HepG2 (cell line): ENCODE measurements around the gene ANO9. TPM values are rescaled to one million over a fixed set of nuclear protein-coding genes. Genes with fewer than 3 reads are reported as not detected.

Experiments
- HCFC1 ChIP-seq: fragments of 150-350 bp; IDR thresholded peaks from 2 replicates; pipeline ENCODE4 v1.6.1; 2014; ENCODE audit warnings: low read depth, low read length
- NFRKB ChIP-seq: fragments of 450-650 bp; IDR thresholded peaks from 2 replicates; pipeline ENCODE4 v1.6.1; 2017
- POLR2G ChIP-seq: fragments of 200-400 bp; formaldehyde crosslinking; IDR thresholded peaks from 2 replicates; pipeline ENCODE4 v1.6.1; 2018; ENCODE audit warnings: mild to moderate bottlenecking, low read depth, low read length, moderate library complexity
- SMYD3 ChIP-seq: sonication (generic); formaldehyde crosslinking; IDR thresholded peaks from 2 replicates; pipeline ENCODE4 v1.8.1; 2023; ENCODE audit warnings: mild to moderate bottlenecking, missing genetic modification reagents
- ZBTB44 ChIP-seq: sonication (generic); formaldehyde crosslinking; IDR thresholded peaks from 2 replicates; pipeline ENCODE4 v1.4.0; 2020; ENCODE audit warnings: missing genetic modification reagents
- ZFAT ChIP-seq: sonication (generic); formaldehyde crosslinking; conservative IDR thresholded peaks from 2 replicates; pipeline ENCODE4 v1.8.1; 2023; ENCODE audit warnings: missing genetic modification reagents, inconsistent platforms
- ZFP1 ChIP-seq: IDR thresholded peaks from 2 replicates; pipeline ENCODE4 v1.6.1; 2016
- polyA plus RNA-seq, 8 experiments: library from polyadenylated mRNA; depleted of rRNA in 3 of 8; stranded (reverse) in 7 of 8; unstranded in 1 of 8; fragments of >200 nt; fragmentation: Illumina TruSeq in 4 of 8; extraction: Trizol in 4 of 8; gene quantifications; 2 replicates each; pipeline versions ENCODE4 v1.2.1 to v1.2.3, GENCODE V29; 2011 to 2016; ENCODE audit warnings: low read depth in 4 of 8, missing spikeins in 1 of 8, mixed read lengths in 1 of 8; ENCODE audit not compliant: insufficient read depth in 1 of 8
- total RNA-seq, 5 experiments: library from RNA; depleted of rRNA; stranded (reverse); fragments of >200 nt; fragmentation: Illumina TruSeq; extraction: Trizol; gene quantifications; 2 replicates each; pipeline ENCODE4 v1.2.3, GENCODE V29; 2016; ENCODE audit warnings: low read depth in 1 of 5
- TF ChIP-seq, protein P1 (sequence below): sonication (generic); formaldehyde crosslinking; IDR thresholded peaks from 2 replicates; pipeline ENCODE4 v1.9.0; 2021; ENCODE audit warnings: missing genetic modification reagents, borderline replicate concordance
- TF ChIP-seq, protein P2 (sequence below): sonication (generic); formaldehyde crosslinking; IDR thresholded peaks from 2 replicates; pipeline ENCODE4 v1.8.1; 2023; ENCODE audit warnings: mild to moderate bottlenecking, missing genetic modification reagents

The ANO9 gene
- total and polyA plus RNA-seq, 2 of the 13 experiments (the other 11 are each of a cell fraction or from before 2014, with no cell fraction given): 8.9 to 14.3 TPM

DNA sequence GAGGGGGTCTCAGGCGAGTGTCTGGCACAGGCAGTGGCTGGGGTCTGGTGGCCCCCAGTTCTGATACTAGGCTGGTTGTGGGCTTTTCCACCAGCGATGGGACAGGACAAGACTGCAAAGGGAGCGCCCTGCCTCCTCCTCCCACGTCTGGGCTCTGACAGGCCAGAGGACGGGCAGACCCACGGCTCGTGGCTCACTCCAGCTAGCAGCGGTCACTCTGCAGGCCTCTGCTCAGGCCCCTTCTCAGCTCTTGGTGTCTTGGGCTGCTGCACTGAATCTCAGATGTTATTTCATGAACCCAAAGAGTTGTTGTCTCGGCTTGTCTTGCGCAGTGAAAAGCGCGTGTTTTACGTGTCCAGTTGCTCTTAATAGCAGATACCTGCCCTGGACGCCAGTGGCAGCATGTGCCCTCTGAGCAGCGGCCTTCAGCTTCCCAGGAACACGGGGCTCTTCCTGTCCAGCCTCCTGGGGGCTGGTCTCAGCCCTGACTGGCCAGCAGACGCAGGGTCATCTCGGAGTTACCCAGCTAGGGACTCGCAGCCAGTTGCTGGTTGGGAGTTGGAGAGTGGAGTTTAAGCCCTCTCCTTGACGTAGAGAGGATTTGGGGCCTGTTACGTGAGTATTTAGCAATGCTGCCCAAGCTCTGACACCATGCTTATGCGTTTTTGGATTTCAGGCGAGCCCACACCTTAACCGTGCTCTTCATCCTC lies 17.9 kb upstream of the ANO9 start (continued):
- TF ChIP-seq, protein P1, sequence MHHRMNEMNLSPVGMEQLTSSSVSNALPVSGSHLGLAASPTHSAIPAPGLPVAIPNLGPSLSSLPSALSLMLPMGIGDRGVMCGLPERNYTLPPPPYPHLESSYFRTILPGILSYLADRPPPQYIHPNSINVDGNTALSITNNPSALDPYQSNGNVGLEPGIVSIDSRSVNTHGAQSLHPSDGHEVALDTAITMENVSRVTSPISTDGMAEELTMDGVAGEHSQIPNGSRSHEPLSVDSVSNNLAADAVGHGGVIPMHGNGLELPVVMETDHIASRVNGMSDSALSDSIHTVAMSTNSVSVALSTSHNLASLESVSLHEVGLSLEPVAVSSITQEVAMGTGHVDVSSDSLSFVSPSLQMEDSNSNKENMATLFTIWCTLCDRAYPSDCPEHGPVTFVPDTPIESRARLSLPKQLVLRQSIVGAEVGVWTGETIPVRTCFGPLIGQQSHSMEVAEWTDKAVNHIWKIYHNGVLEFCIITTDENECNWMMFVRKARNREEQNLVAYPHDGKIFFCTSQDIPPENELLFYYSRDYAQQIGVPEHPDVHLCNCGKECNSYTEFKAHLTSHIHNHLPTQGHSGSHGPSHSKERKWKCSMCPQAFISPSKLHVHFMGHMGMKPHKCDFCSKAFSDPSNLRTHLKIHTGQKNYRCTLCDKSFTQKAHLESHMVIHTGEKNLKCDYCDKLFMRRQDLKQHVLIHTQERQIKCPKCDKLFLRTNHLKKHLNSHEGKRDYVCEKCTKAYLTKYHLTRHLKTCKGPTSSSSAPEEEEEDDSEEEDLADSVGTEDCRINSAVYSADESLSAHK (CRISPR knock-in tag): no peak
- TF ChIP-seq SMYD3 (CRISPR knock-in tag) (no peak), ZBTB44 (CRISPR knock-in tag) (no peak), ZFP1 (CRISPR knock-in tag) (no peak), NFRKB (no peak), POLR2G (no peak), ZFAT (CRISPR knock-in tag) (no peak), HCFC1 (no peak)
- TF ChIP-seq, protein P2, sequence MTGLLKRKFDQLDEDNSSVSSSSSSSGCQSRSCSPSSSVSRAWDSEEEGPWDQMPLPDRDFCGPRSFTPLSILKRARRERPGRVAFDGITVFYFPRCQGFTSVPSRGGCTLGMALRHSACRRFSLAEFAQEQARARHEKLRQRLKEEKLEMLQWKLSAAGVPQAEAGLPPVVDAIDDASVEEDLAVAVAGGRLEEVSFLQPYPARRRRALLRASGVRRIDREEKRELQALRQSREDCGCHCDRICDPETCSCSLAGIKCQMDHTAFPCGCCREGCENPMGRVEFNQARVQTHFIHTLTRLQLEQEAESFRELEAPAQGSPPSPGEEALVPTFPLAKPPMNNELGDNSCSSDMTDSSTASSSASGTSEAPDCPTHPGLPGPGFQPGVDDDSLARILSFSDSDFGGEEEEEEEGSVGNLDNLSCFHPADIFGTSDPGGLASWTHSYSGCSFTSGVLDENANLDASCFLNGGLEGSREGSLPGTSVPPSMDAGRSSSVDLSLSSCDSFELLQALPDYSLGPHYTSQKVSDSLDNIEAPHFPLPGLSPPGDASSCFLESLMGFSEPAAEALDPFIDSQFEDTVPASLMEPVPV (CRISPR knock-in tag): no peak
